ENCODE results near the gene C1orf50.

- TF ChIP-seq EZH2phosphoT487 (IDR thresholded peaks at IDR 0.05; ENCODE audit: insufficient read depth, low read depth) (no peak), EZH2 (IDR thresholded peaks at IDR 0.05; ENCODE audit: insufficient read depth, poor library complexity, severe bottlenecking) (no peak)
These were observed 23.0 kb upstream of the C1orf50 start for GRCh38 chr1:42744148-42744413.
